Osteocyte (in vitro differentiated cells): ENCODE measurements around the gene PPM1L. TPM values are rescaled to one million over a fixed set of nuclear protein-coding genes. Genes with fewer than 3 reads are reported as not detected.

Experiments used
- DNase-seq: peaks from one replicate; pipeline ENCODE4 v3.0.0; 2021; ENCODE audit warnings: mixed read lengths; ENCODE audit not compliant: unreplicated experiment; ENCODE audit errors: extremely low spot score
- H3K27ac Mint-ChIP-seq: one replicate; pipeline ENCODE4 v1.8.0; 2021; ENCODE audit warnings: mild to moderate bottlenecking, mixed read lengths; ENCODE audit not compliant: unreplicated experiment
- H3K27me3 Mint-ChIP-seq: one replicate; pipeline ENCODE4 v1.8.0; 2021; ENCODE audit warnings: mixed read lengths; ENCODE audit not compliant: unreplicated experiment
- H3K36me3 Mint-ChIP-seq: one replicate; pipeline ENCODE4 v1.8.0; 2021; ENCODE audit warnings: mixed read lengths; ENCODE audit not compliant: unreplicated experiment
- H3K4me1 Mint-ChIP-seq: one replicate; pipeline ENCODE4 v1.8.0; 2021; ENCODE audit warnings: mixed read lengths; ENCODE audit not compliant: unreplicated experiment
- H3K4me3 Mint-ChIP-seq: one replicate; pipeline ENCODE4 v1.8.0; 2021; ENCODE audit warnings: mild to moderate bottlenecking, moderate library complexity, mixed read lengths; ENCODE audit not compliant: unreplicated experiment
- H3K9me3 Mint-ChIP-seq: one replicate; pipeline ENCODE4 v1.8.0; 2021; ENCODE audit warnings: mixed read lengths; ENCODE audit not compliant: unreplicated experiment
- CTCF ChIP-seq: fragments of 200-600 bp; sonication (generic); IDR thresholded peaks from 2 replicates; pipeline ENCODE4 v1.5.0; 2021; ENCODE audit warnings: antibody characterized with exemption, mild to moderate bottlenecking, moderate library complexity
- total RNA-seq: library from RNA; stranded (reverse); gene quantifications from 2 replicates; pipeline ENCODE4 v1.2.1, GENCODE V29; 2021

The PPM1L gene
- total RNA-seq, 1 donor from 2014 or later = 9.1 TPM

- Mint-ChIP-seq H3K9me3 (no peaks in the 10 kb centered on the region), H3K36me3 (no peaks in the 10 kb centered on the region), H3K27ac (no peak overlapping the region), H3K4me1 (no peaks in the 10 kb centered on the region), H3K27me3 (no peaks in the 10 kb centered on the region), H3K4me3 (no peak overlapping the region)
- no peak for TF ChIP-seq CTCF
- no peak for DNase-seq
Measured at GRCh38 chr3:160968761-160969160, 212.7 kb downstream of the PPM1L start.

- no peaks in the 10 kb centered on the region for H3K4me1 Mint-ChIP-seq
- no peak for DNase-seq
- no peak overlapping the region for H3K4me3 Mint-ChIP-seq
- peaks cover 4% of the 10 kb centered on the region for H3K9me3 Mint-ChIP-seq
- H3K27ac Mint-ChIP-seq = no peak overlapping the region
- no peak for TF ChIP-seq CTCF
- H3K27me3 Mint-ChIP-seq = no peaks in the 10 kb centered on the region
- no peaks in the 10 kb centered on the region for H3K36me3 Mint-ChIP-seq
Measured at GRCh38 chr3:160973067-160973809, 217.2 kb downstream of the PPM1L start.

- H3K27ac Mint-ChIP-seq = no peak overlapping the region
- H3K4me1 Mint-ChIP-seq = no peaks in the 10 kb centered on the region
- peaks cover 7% of the 10 kb centered on the region for H3K9me3 Mint-ChIP-seq
- H3K27me3 Mint-ChIP-seq = no peaks in the 10 kb centered on the region
- H3K4me3 Mint-ChIP-seq = no peak overlapping the region
- no peak for DNase-seq
- no peaks in the 10 kb centered on the region for H3K36me3 Mint-ChIP-seq
- no peak for TF ChIP-seq CTCF
Measured at GRCh38 chr3:160977773-160978172, 221.7 kb downstream of the PPM1L start.

- TF ChIP-seq CTCF = no peak
- peaks cover 7% of the 10 kb centered on the region for H3K9me3 Mint-ChIP-seq
- H3K36me3 Mint-ChIP-seq = no peaks in the 10 kb centered on the region
- no peak overlapping the region for H3K4me3 Mint-ChIP-seq
- H3K4me1 Mint-ChIP-seq = no peaks in the 10 kb centered on the region
- no peak overlapping the region for H3K27ac Mint-ChIP-seq
- H3K27me3 Mint-ChIP-seq = no peaks in the 10 kb centered on the region
- no peak for DNase-seq
Measured at GRCh38 chr3:160980740-160981139, 224.7 kb downstream of the PPM1L start.

- H3K36me3 Mint-ChIP-seq = no peaks in the 10 kb centered on the region
- H3K27ac Mint-ChIP-seq = no peak overlapping the region
- no peak overlapping the region for H3K4me3 Mint-ChIP-seq
- H3K4me1 Mint-ChIP-seq = no peaks in the 10 kb centered on the region
- H3K9me3 Mint-ChIP-seq = peaks cover 7% of the 10 kb centered on the region
- H3K27me3 Mint-ChIP-seq = no peaks in the 10 kb centered on the region
- DNase-seq = no peak
- TF ChIP-seq CTCF = no peak
Measured at GRCh38 chr3:160981217-160981938, 225.3 kb downstream of the PPM1L start.
